Activated CD4-positive, alpha-beta T cell treated with anti-CD3 and anti-CD28 coated beads for 4 hours (primary cell): ENCODE measurements around the gene GATD1.

ENCODE experiments used
- DNase-seq, 2 donors: peaks; one replicate each; pipeline ENCODE4 v3.0.0-alpha.2; 2020

Gene GATD1

GRCh38 chr11:778976-779954 lies 2.0 kb upstream of the GATD1 start:
- DNase-seq, result no peak

- peak in 1 of 2 donors; percentile 39 for DNase-seq
Measured at GRCh38 chr11:776561-777287, 563 bp downstream of the GATD1 start.

- no peak for DNase-seq
Measured at GRCh38 chr11:776263-776560, 1.1 kb downstream of the GATD1 start.

GRCh38 chr11:774873-775592 lies 2.3 kb downstream of the GATD1 start:
- DNase-seq, result no peak

- no peak for DNase-seq
Measured at GRCh38 chr11:773830-774229, 3.5 kb downstream of the GATD1 start.

GRCh38 chr11:773425-773824 lies 3.9 kb downstream of the GATD1 start:
- DNase-seq, result no peak

- no peak for DNase-seq
Measured at GRCh38 chr11:772429-773390, 4.6 kb downstream of the GATD1 start.

GRCh38 chr11:771617-772204 lies 5.6 kb downstream of the GATD1 start:
- no peak for DNase-seq

- no peak for DNase-seq
Measured at GRCh38 chr11:770642-771616, 6.4 kb downstream of the GATD1 start.

GRCh38 chr11:769887-770641 lies 7.2 kb downstream of the GATD1 start:
- DNase-seq, result no peak

- DNase-seq, result no peak
Measured at GRCh38 chr11:767238-767637, 10.0 kb downstream of the GATD1 start.

GRCh38 chr11:766936-767210 lies 10.4 kb downstream of the GATD1 start:
- no peak for DNase-seq

- DNase-seq, result no peak
Measured at GRCh38 chr11:766106-766935, 11.0 kb downstream of the GATD1 start.

- no peak for DNase-seq
Measured at GRCh38 chr11:765802-766091, 11.5 kb downstream of the GATD1 start.

GRCh38 chr11:765025-765801 lies 12.1 kb downstream of the GATD1 start:
- peak; percentile 45 to 60 for DNase-seq

GRCh38 chr11:764322-765024 lies 12.8 kb downstream of the GATD1 start:
- no peak for DNase-seq

GRCh38 chr11:763549-764321 lies 13.6 kb downstream of the GATD1 start:
- DNase-seq, result no peak
